H1 (cell line): Measurements from ENCODE around the gene MRPL20. TPM values are rescaled to one million over a fixed set of nuclear protein-coding genes. Genes with fewer than 3 reads are reported as not detected.

ENCODE experiments used
- BACH1 ChIP-seq: IDR thresholded peaks from 2 replicates; pipeline ENCODE4 v1.6.1; 2012; ENCODE audit warnings: low read length, improper control_type of control experiment
- CHD7 ChIP-seq: fragments of 300-600 bp; sonication (generic); IDR thresholded peaks from 2 replicates; pipeline ENCODE4 v1.7.1; 2012; ENCODE audit warnings: low read length, moderate library complexity, mild to moderate bottlenecking, inconsistent platforms; ENCODE audit not compliant: insufficient replicate concordance
- E2F6 ChIP-seq: IDR thresholded peaks from 2 replicates; pipeline ENCODE4 v1.6.1; 2012; ENCODE audit warnings: inconsistent platforms
- EZH2 ChIP-seq: fragments of 200-600 bp; sonication (generic); IDR thresholded peaks from 2 replicates; pipeline ENCODE4 v1.7.1; 2012; ENCODE audit warnings: low read depth, mild to moderate bottlenecking, moderate library complexity, low read length, inconsistent platforms; ENCODE audit not compliant: severe bottlenecking
- POLR2A ChIP-seq, 2 experiments: IDR thresholded peaks; 1 replicate in 1 of 2; 2 replicates in 1 of 2; pipeline ENCODE4 v1.6.1; 2011; ENCODE audit warnings: low read depth in 2 of 2, low read length in 2 of 2, mild to moderate bottlenecking in 2 of 2; ENCODE audit errors: control extremely low read depth in 1 of 2
- RFX5 ChIP-seq: IDR thresholded peaks from 2 replicates; pipeline ENCODE4 v1.6.1; 2011; ENCODE audit warnings: low read depth, low read length, improper control_type of control experiment, borderline replicate concordance
- TAF1 ChIP-seq: IDR thresholded peaks from 2 replicates; pipeline ENCODE4 v1.6.1; 2011; ENCODE audit warnings: mild to moderate bottlenecking, low read depth, low read length
- TBP ChIP-seq: IDR thresholded peaks from 2 replicates; pipeline ENCODE4 v1.6.1; 2011; ENCODE audit warnings: low read depth, low read length, improper control_type of control experiment
- ZNF274 ChIP-seq: IDR thresholded peaks from 2 replicates; pipeline ENCODE4 v1.7.0; 2012; ENCODE audit warnings: low read length, borderline replicate concordance; ENCODE audit errors: extremely low read depth
- polyA plus RNA-seq, 7 experiments: library from polyadenylated mRNA; depleted of rRNA in 3 of 7; stranded (reverse) in 5 of 7; unstranded in 2 of 7; fragments of >200 nt in 5 of 7; fragments of 200-250 nt in 2 of 7; gene quantifications; 1 replicate in 5 of 7; 2 replicates in 1 of 7; 4 replicates in 1 of 7; pipeline versions ENCODE4 v1.2.1 to v1.2.3, GENCODE V29; 2011 to 2013; ENCODE audit warnings: missing spikeins in 2 of 7, mixed read lengths in 2 of 7
- total RNA-seq: library from RNA; stranded (reverse); fragmentation: NEBNext Ultra II Directional; extraction: Animal tissue kit (Norgen Biotek cat#: 25700); gene quantifications from 2 replicates; pipeline ENCODE4 v1.2.1, GENCODE V29; 2021

The MRPL20 gene
- total and polyA plus RNA-seq, 2 of the 8 experiments (the other 6 are each of a cell fraction or from before 2014, with no cell fraction given) = 126 to 151 TPM

GRCh38 chr1:1354271-1355247 is 52.5 kb downstream of the MRPL20 start (continued):
- TF ChIP-seq CHD7 = no peak
- peak; percentile 76 for TF ChIP-seq EZH2
- TF ChIP-seq RFX5 = no peak
- no peak for TF ChIP-seq TAF1
- TF ChIP-seq ZNF274 = no peak
- TF ChIP-seq TBP = no peak
- TF ChIP-seq E2F6 = peak; percentile 16
- no peak for TF ChIP-seq POLR2A (IDR thresholded peaks at IDR 0.05; ENCODE audit: control extremely low read depth in 1 of 2, low read depth in 2 of 2, low read length in 2 of 2)
- peak; percentile 45; the same call in 1 of the 2 replicates for TF ChIP-seq BACH1
